Ramos (cell line): Measurements from ENCODE around the gene SGCD.

ENCODE experiments used
- in situ Hi-C: fragments of 300-500 bp; cut with MboI; formaldehyde crosslinking; loops from one replicate; pipeline ENCODE4 v1.14.3; 2022; ENCODE audit warnings: low sequenced_read_pairs; ENCODE audit not compliant: unreplicated experiment

Gene SGCD

DNA sequence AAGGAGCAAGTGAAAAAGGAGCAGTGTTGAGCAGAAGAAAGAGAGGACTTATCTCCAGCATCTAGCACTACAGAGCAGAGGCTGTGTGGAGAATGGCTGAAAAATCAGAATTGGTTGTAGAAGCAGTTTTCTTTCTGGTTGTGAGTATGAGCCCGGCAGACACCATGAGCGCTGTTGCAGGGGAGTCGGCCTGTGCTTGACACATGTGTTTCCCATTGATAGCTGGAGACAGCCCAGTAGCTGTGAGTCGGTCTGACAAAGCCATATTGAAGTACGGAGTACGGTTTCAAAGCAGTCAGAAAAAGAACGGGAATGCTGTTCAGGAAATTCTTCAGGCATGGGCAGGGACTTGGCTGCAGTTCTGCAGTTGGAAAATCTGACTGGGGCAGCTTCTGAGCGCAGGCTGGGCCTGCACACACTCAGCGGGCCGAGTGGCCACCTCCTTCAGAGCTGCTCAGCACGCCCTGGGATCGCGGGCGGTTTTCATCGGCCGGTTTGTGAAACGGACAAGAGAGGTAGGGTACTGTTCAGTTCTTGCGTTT is at the start of gene SGCD:
TSS of gene SGCD (plus strand) at position 447 of the 542 bp plus-strand sequence.
- in situ Hi-C loops, result no loop called here

DNA sequence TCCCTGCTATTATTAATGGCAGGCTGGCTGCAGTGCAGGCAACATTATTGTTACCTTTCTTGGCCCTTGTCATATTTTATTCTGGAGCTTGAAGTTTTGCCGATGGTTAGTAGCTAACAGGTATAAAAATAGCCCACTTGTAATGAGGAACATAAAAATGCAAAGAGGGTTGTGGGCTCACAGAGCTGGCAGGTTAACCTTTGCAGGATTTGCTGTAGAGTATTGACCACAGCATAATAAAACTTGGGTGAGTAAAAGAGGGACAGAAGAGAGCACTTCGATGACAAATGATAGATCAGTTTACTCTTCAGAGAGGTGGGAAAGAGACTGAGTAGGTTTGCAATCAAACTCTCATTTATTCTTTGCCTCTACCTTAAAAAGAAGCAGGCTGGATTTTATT is 49.7 kb upstream of the SGCD start:
- in situ Hi-C loops, result no loop called here

DNA sequence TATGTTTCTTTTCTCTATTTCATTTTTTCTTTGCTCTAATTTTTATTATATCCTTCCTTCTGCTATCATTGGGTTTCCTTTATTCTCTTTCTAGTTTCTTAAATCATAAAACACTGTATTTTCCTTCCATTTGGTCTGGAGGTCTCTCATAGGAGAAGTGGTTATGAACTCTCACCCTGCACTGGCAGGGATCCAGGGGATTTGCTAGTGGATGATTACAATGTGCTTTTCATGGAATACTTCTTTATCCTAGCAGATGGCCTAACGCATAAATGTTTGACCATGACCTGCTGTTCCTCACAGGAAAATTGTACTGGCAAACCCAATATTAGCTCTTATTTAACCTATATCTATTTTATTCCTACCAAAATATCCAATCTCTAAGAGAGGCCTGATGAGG is 31.5 kb upstream of the SGCD start:
- in situ Hi-C loops, result no loop called here

DNA sequence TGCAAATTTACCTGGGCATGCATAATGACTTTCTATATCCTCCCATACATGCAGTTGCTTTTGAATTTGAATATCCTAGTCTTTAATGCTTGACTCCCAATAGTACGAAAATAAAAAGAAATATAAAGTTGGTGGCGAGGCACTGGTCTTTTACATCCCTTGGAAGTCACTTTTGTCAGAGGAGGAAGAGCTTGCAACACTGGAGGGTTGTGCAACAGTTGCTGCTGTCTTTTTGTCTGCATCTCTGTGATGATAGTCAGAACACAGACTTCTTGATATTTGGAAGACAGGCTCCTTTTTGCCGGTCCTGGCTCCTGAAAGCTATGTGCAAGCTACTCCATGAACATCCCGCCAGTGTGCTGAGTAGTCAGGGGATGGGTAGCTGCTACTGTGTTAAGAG is 16.8 kb upstream of the SGCD start:
- in situ Hi-C loops, result no loop called here

DNA sequence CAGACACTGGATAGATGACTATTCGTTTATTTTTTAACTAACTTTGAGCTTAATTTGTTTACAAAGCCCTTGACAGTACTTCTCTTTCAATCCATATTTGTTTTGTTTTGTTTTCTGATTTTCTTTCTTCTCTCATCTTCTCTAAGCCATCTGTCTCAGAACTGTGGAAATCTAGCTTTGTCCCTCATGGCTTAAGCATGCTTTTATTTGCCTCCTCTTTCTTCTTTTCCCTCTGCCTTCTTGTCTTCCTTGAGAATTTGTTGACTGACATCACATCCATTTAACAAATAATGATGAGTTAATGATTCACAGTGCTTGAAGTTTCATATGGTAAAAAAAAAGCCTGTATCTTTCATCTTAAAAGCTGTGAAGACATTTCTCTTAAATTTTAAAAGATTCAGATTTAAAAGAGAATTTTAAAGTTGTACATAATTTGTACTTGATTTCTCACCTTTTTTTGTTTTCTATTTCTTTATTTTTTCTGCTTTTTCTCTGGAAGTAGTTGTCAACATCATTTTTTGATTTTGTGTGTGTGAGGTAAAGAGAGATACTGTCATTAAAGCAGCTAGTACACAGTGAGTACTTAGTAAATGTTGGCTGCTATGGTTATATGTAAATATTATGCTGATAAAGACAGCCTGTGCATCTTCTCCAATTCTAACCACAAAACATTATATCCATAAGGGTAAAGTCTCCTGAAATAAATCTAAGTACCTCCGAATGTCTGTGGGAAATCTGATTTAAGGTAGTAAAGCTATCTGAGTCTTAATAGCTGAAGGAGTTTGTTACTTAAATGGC is 13.9 kb upstream of the SGCD start:
- in situ Hi-C loops, result no loop called here

DNA sequence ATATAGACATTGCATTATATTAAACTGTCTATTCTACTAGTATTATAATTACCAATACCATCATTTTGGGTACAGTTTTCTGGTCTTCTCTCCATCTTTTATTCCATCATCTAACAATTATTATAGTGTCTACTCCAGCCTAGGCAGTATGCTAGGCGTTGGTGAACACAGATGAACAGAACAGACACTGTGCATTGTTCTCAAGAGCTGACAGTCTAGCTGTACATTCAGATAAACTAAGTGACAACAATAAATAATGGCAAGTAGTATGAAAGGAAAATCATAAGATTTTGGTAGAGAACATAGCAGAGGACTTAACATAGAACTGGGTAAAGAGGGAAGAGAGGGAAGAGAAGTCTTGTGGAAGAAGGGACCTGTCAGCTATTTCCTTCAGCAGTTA is 12.5 kb upstream of the SGCD start:
- in situ Hi-C loops, result no loop called here

DNA sequence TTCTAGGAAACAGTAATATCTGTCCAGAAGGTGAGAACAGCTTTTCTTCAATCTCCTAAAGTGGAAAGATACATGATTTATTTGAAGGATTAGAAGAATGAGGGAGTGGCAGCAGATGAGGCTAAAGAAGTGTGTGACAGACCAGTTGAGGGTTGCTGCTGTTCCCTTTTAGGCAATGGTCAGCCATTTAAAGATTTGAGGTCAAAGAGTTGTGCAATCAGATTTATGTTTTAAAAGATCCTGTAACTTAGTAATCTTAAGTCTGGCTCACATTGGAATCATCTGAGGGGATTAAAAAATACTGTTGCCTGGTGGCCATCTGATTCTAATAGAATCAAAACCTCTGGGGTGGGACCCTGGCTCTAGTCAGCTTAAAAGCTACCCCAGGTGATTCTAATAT is 4.3 kb upstream of the SGCD start:
- in situ Hi-C loops, result no loop called here

DNA sequence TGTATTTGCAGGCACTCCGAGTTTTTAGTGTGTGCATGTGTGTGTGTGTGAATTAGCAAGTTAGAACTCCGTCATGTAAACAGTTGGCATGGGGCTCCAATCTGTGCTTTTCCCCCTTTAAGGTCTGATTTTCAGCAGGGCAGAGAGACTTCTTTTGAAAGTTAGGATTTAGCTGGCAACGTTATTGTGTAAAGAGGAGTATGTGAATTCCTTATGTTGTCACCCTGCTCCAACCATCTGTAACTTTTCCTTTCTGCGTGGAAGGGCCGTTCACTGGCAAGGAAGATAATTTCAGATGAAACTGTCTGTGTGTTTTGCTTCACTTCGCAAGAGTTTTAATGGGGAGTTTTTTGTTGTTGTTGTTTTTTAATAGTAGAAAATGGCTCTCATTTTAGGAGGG is 332 bp downstream of the SGCD start:
- in situ Hi-C loops, result no loop called here

DNA sequence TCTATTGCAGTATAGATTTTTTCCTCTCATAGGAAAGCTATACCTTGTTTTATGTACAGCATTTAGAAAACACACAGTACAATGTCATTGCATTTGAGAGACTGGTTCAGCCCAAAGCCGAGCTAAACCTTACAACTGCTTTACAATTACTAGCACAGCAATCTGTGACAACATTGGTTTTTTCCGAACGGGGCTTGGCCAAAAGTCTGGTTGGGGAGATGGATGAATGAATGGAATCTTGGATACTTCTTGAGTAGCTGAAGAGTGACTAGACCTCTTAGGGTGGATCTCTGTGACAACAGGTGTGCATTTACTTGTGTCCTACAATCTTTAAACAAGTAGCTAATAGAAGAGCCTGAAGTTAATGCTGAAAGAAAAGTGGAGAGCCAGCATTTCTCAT is 1.2 kb downstream of the SGCD start:
- in situ Hi-C loops, result no loop called here

DNA sequence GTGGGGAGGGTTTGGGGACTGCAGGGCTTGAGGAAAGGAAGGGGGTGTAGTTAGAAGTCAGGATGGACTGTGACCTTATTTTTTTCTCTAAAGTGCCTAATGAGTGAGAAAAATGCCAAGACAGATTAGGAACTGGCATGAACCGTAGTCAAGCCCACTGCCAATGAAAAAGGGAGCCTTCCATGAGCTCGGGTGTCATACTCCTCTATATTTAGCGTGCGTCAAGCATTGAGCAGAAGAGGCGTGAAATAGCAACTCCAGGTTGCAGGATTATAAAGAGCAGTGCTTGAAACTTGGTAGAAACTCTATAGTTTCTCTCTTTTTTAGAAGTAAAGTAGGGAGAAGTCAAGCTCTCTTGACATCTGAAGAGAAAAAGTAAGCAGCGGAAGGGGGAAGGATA is 1.8 kb downstream of the SGCD start:
- in situ Hi-C loops, result no loop called here

DNA sequence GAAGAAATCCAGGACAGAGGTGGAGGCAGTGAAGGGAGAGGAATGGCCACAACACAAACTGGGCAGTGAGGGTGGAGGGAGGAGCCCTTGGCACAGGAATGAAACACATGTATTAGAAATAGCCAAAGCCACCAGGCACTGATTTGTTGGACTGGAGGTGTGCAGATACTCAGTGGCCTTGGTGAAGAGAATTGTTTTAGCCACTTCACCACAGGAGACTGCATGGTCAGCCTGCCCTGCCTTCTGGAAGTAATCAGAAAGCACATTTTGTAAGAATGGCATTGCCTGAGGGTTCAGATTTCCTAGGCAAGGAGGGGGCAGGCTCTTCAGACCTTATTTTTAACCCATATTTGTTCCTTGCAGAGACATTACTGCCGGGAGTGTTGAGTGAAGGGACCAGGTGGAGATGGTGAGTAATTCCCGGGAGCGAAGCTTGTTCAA is 2.2 kb downstream of the SGCD start:
- in situ Hi-C loops, result no loop called here

DNA sequence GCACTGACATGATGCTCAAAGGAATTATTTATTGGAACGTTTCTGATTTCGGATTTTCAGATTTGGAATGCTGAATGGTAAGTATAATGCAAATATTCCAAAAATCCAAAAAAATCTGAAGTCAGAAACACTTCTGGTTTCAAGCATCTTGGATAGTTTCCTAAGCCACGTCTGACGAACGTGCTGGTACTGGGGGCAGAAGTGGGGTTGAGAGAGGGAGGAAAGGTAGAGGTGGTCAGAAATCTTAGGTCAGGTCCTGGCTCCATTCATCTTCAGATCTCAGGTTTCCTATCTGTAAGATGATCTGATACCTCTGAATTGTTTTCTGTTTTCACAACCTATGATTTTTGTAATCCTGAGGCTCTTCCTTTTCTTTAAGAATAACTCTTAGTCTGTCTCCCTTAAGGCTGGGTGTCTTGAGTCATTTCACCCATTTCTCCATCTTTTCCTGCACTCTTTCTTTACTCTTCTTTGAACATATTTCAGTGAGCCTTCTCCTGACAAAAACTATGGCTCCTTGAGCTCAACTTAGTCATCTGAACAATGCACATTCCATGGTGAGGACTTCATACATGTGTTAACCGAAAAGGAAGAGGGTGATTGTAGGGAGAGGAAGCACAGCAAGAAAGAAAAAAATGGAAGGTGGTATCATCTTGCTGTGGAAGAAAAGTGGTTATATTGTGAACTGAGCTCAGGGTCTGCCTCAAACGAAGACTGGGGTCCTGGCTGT is 3.3 kb downstream of the SGCD start:
- in situ Hi-C loops, result no loop called here

DNA sequence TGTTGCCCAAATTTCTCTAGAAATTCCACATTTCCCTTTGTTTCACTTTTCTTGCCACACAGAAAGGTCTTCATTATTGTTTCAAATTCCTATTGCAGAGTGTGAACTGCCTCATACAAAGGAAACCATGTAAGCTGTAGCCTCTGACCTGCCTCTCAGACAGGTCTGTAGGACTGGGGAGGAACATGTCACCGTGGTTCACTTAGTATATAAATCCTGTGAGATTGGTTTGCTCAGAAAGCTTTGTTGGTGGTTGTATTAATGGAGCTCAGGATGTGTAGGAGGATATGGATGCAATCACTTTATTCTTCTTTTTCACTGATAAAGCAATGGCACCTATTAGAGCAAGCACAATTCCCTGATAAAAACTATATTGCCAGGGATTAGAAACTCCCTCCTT is 4.2 kb downstream of the SGCD start:
- in situ Hi-C loops, result no loop called here

DNA sequence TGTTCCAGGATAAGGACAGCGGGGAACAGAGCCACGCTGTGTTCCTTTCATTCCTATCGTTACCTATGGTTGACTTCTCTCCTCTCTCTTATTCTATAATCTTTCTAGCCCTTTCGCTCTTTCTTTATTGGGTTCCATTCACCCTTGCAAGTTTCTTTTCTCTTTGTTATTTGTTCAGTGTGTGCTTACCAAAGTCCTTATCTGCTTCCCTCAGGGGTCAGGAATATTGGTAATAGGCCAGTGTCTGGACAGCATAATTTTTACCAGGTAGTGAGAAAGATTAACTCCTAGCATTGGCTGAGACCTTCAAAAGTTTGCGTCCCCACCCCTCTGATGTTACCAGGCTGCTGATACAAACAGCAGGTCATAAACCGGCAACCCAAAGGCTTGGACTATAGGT is 4.9 kb downstream of the SGCD start:
- in situ Hi-C loops, result no loop called here

DNA sequence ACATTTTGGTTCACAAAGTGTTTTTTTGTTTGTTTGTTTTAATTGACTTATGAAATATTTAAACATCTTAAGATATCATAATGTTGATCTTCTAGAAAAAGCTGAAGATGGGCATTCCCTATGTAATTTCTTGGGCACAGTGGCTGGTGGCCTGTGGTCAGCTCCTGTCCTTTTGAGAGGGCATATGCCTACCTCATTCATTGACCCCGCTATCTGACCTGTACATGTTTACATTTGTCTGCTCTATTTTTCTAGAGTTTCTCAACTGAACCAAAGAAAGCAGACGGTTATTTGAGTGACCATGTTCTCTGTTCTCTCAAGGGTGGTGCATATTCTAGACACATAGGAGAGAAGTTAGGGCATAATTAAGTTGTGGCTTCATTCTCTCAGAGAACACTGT is 5.3 kb downstream of the SGCD start:
- in situ Hi-C loops, result no loop called here

DNA sequence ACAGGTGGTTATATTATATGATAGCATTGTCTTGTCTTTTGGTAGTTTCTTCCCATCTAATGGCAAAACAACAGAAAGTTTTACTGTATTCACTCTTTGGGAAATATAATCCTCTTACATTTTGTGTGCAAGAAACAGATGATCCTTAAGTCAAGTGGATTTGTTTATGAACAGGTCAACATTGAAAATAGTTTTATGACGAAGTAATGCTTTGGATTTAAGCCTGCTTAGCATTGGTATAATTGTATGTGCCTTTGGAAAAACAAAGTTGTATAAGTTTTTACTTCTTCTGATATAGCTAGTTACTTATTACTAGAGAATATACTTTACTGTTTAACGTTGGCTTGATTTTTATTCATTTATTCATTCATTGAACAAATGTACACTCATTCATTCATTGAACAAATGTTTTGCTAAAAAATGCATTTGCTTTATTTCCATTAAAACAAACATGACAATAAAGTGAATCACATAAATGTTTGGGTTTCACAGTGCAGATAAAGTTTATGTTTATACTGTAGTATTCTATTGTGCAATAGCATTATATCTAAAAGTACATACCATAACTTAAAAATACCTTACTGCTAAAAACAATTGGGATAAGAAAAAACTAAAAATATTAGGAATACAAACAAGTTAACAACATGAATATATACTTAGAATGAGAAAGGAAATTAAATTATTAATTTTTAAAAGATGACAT is 12.3 kb downstream of the SGCD start:
- in situ Hi-C loops, result no loop called here

DNA sequence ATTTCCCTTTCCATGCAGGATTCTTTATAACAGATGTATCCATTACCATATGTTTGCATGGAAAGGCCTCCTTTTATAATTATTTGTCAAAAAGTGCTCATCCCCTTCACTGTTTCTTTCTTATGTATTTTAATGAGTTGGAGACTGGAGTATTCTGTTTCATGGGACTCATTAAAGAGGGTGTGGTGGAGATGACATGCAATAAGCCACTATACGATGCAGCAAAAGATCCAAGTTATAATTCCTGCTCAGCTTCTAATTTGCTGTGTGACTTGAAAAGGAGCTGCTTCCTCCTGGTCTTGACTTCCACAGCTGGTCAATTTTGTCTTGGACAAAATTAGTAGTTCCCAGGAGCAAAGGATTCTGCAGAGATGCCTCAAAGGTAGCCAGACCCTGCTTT is 13.9 kb downstream of the SGCD start:
- in situ Hi-C loops, result no loop called here

DNA sequence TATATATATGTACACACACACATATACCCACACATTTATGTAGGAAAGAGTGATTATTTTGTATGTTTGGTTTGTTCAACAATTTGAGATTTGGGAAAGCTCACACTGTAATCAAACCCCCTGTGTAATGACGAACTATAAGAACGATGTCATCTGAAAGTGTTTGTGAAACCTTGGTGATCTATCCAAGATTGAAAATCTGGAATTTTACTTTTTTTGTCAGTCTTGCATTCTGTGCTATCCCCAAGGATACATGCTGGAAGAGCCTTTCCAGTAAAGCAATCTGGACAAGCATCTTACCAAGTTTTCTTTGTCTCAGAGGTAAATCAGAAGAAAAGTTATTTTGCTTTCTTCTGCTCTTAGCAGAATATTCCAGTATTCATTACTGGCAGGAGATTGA is 23.3 kb downstream of the SGCD start:
- in situ Hi-C loops, result no loop called here

DNA sequence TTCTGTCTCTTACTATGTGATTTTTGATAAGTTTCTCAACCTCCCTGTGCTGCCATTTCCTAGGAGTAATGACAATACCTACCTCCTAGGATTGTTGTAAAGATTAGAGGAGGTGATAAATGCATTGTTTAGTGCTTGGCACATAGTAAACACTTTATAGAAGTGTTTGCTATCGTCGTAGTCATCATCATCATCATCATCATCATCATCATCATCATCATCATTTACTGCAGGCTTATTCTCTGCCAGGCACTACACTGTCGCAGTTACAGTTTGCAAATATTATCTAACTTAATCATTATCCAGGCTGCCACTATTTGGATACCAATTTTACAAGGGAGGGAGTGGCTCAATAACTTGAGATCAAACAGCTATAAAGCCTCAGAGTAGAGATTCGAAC is 24.5 kb downstream of the SGCD start:
- in situ Hi-C loops, result no loop called here

DNA sequence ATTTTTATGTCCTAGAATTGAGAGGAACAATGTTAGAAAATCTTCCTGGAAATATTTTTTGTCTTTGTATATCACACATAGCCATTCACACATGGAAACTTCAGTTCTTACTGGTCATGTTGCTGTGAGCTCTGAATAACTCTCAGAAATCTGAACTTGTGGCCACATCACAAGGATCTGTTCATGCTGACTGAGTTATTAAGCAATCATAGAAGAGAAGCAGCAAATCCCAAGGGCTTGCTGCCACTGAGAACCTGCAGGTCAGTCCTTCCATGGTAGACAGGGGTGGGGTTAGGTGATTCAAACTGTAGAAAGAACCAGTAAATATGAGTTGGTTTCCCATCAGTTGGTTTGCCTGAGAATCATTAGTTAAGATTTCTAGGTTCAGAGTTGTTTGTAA is 27.6 kb downstream of the SGCD start:
- in situ Hi-C loops, result no loop called here

DNA sequence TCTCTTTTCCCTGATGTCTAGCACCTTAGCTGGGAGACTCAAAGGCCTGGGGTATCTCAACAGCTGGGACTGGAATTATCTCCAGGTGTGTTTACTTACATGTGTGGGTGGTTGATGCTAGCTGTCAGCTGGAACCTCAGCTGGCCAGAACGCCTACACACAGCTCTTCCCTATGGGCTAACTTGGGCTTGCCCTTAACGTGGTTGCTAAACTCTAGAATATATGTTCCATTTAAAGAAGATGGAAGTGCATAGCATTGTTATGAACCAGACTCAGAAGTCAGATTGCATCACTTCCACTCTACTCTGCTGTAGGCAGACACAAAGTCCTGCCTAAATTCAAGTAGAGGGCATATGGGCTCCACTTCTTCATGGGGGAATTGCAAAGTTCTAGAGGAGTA is 29.3 kb downstream of the SGCD start:
- in situ Hi-C loops, result no loop called here
